Body of pancreas (tissue), 4 donors: Measurements from ENCODE around the gene ENO2.

ENCODE experiments used
- POLR2A ChIP-seq, 3 donors: fragments of 450-650 bp; IDR thresholded peaks; one replicate each; pipeline ENCODE4 v1.6.1; 2016; ENCODE audit warnings: antibody characterized with exemption in 3 of 3, mild to moderate bottlenecking in 2 of 3
- TF ChIP-seq, protein P1 (sequence below), 7 experiments: fragments of 450-650 bp in 4 of 7; fragments of 200-600 bp in 3 of 7; sonication (generic) in 3 of 7; IDR thresholded peaks; one replicate each; pipeline ENCODE4 v1.5.1; 2016 to 2019; ENCODE audit warnings: antibody characterized with exemption in 7 of 7

DNA sequence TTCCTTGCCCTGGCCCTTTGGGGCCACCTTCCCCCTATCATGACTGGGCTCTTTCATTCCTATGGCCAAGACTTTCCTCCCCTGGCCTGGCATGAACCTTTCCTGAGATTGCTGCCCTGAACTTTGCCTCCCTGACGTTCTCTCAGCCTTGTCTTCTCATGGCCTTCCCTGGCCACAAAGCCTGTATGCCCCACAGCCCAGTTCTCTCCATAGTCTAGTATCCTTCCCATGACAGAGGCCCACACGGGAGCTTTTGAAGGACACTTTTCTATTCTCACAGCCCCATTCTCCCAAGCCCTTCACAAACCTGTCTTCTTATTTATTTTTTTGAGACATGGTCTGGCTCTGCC, 24.8 kb downstream of the ENO2 start:
- no peak for TF ChIP-seq POLR2A (IDR thresholded peaks at IDR 0.05)
- TF ChIP-seq, protein P1, sequence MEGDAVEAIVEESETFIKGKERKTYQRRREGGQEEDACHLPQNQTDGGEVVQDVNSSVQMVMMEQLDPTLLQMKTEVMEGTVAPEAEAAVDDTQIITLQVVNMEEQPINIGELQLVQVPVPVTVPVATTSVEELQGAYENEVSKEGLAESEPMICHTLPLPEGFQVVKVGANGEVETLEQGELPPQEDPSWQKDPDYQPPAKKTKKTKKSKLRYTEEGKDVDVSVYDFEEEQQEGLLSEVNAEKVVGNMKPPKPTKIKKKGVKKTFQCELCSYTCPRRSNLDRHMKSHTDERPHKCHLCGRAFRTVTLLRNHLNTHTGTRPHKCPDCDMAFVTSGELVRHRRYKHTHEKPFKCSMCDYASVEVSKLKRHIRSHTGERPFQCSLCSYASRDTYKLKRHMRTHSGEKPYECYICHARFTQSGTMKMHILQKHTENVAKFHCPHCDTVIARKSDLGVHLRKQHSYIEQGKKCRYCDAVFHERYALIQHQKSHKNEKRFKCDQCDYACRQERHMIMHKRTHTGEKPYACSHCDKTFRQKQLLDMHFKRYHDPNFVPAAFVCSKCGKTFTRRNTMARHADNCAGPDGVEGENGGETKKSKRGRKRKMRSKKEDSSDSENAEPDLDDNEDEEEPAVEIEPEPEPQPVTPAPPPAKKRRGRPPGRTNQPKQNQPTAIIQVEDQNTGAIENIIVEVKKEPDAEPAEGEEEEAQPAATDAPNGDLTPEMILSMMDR (IDR thresholded peaks at IDR 0.05): no peak
